MCF 10A (cell line): ENCODE measurements around the gene ADAMTSL3. TPM values are rescaled to one million over a fixed set of nuclear protein-coding genes. Genes with fewer than 3 reads are reported as not detected.

Source experiments
- BruUV-seq: library from RNA; stranded (reverse); fragments of 400-500 nt; replicated peaks from 2 replicates; lab custom pipeline; 2021; lab: Mats Ljungman, UMichigan
- CTCF ChIA-PET: fragments of 300-600 bp; sonication (Branson Sonifier 250); formaldehyde crosslinking; extraction: SDS; loops from one replicate; lab custom pipeline; 2021; ENCODE audit warnings: antibody characterized with exemption, inconsistent platforms; lab: Yijun Ruan, JAX
- POLR2A ChIA-PET: fragments of 300-600, 350-650 bp; sonication (Branson Sonifier 250); formaldehyde crosslinking; extraction: SDS; loops from one replicate; lab custom pipeline; 2020; ENCODE audit warnings: antibody characterized with exemption, inconsistent platforms; lab: Yijun Ruan, JAX
- DNase-seq: peaks from one replicate; pipeline ENCODE4 v3.0.0-alpha.2; 2018; ENCODE audit not compliant: unreplicated experiment
- H3K27ac Mint-ChIP-seq: one replicate; pipeline ENCODE4 v1.8.0; 2022; ENCODE audit warnings: mild to moderate bottlenecking, low read depth, mixed read lengths; ENCODE audit not compliant: unreplicated experiment
- H3K27me3 Mint-ChIP-seq: one replicate; pipeline ENCODE4 v1.8.0; 2022; ENCODE audit warnings: mixed read lengths; ENCODE audit not compliant: insufficient read depth, unreplicated experiment
- H3K36me3 Mint-ChIP-seq: one replicate; pipeline ENCODE4 v1.8.0; 2022; ENCODE audit warnings: mild to moderate bottlenecking, moderate library complexity, mixed read lengths; ENCODE audit not compliant: insufficient read depth, unreplicated experiment
- H3K4me1 Mint-ChIP-seq: one replicate; pipeline ENCODE4 v1.8.0; 2022; ENCODE audit warnings: mixed read lengths; ENCODE audit not compliant: insufficient read depth, unreplicated experiment
- H3K4me3 Mint-ChIP-seq: one replicate; pipeline ENCODE4 v1.8.0; 2022; ENCODE audit warnings: mild to moderate bottlenecking, moderate library complexity, mixed read lengths; ENCODE audit not compliant: unreplicated experiment
- H3K9me3 Mint-ChIP-seq: one replicate; pipeline ENCODE4 v1.8.0; 2022; ENCODE audit warnings: mixed read lengths; ENCODE audit not compliant: unreplicated experiment
- intact Hi-C: fragments of 100-400 bp; cut with micrococcal nuclease; formaldehyde crosslinking; loops from 2 replicates; pipeline ENCODE4 v1.14.1; 2022
- total RNA-seq: library from RNA; stranded (reverse); gene quantifications from 2 replicates; pipeline ENCODE4 v1.2.3, GENCODE V29; 2022
- TF ChIP-seq, protein P1 (sequence below): fragments of 200-600 bp; IDR thresholded peaks from one replicate; pipeline ENCODE4 v1.8.0; 2022; ENCODE audit warnings: antibody characterized with exemption, mild to moderate bottlenecking; ENCODE audit not compliant: unreplicated experiment

Gene ADAMTSL3
- total RNA-seq, 1 experiment from 2014 or later: 1.2 TPM

DNA sequence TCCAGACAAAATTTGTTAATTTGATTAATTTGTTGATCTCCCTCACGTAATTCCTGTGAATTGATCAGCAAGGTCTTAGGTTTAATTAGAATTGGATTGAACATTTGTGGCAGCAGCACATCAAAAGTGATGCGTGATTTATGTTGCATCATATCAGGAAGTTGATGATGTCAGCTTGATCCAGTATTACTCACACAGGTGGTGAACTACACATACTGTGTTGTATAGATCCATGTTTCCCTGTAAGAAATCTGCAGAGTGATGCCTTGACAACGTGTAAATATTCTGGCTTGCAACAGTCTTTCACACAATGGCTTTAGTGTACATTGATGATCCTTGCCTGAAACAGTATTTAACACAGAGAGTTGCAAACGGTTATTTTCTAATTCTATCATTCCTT, 200.4 kb downstream of the ADAMTSL3 start:
- Mint-ChIP-seq H3K27me3 (no peaks in the 10 kb centered on the region), H3K4me1 (peaks cover 38% of the 10 kb centered on the region), H3K4me3 (no peak overlapping the region), H3K27ac (peak overlapping the region; percentile 94), H3K36me3 (no peaks in the 10 kb centered on the region), H3K9me3 (no peaks in the 10 kb centered on the region)
- intact Hi-C loops: no loop called here
- ChIA-PET POLR2A (interaction anchor here (1.2 kb wide), 1 partner anchor 147 kb away, joined by 4 read pairs; no protein-coding TSS in a partner anchor), CTCF (no interaction called here)
- TF ChIP-seq, protein P1, sequence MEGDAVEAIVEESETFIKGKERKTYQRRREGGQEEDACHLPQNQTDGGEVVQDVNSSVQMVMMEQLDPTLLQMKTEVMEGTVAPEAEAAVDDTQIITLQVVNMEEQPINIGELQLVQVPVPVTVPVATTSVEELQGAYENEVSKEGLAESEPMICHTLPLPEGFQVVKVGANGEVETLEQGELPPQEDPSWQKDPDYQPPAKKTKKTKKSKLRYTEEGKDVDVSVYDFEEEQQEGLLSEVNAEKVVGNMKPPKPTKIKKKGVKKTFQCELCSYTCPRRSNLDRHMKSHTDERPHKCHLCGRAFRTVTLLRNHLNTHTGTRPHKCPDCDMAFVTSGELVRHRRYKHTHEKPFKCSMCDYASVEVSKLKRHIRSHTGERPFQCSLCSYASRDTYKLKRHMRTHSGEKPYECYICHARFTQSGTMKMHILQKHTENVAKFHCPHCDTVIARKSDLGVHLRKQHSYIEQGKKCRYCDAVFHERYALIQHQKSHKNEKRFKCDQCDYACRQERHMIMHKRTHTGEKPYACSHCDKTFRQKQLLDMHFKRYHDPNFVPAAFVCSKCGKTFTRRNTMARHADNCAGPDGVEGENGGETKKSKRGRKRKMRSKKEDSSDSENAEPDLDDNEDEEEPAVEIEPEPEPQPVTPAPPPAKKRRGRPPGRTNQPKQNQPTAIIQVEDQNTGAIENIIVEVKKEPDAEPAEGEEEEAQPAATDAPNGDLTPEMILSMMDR: no peak
- peak; percentile 78 for DNase-seq
- no TSS peak for BruUV-seq

DNA sequence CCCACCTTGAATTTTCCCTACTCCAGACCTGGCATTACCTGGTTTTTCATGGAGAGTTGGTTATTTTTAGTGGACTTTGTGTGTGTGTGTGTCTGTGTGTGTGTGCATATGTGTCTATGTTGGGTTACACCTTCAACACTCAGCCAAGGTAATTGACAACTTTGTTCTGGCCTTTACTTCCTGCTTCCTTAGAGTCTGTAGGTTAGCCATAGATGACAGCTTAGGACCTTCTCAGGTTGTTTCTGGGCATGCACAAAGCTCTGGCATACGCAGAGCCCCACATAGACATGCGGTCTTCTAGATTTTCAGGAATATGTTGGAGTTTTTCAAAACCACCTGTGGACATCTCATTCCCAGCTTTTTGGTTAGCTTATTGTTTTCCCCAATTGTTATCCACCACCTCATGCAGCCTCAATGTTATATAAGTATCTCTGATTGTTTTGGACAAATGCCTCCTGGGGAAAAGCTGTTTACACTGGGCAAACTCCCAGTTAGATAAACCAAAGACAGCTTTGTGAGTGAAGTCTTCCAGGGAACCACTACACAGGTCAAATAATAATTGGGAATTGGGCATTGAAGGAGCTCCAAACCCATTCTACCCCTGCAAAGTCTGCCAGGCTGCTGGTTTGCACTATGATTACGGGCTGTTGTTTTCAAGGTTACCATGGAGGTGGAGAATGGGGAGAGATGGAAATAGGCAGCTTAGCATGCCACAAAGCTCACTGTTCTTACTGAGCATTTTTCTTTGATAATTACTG, 201.2 kb downstream of the ADAMTSL3 start:
- intact Hi-C loops: no loop called here
- ChIA-PET CTCF (interaction anchor here (0.6 kb wide), 1 partner anchor 210 kb away, joined by 3 read pairs; no protein-coding TSS in a partner anchor), POLR2A (interaction anchor here (0.7 to 1.5 kb wide), 6 partner anchors 10 to 146 kb away, joined by 3 to 5 read pairs (median 3); no protein-coding TSS in a partner anchor)
- Mint-ChIP-seq H3K4me1 (peaks cover 30% of the 10 kb centered on the region), H3K36me3 (no peaks in the 10 kb centered on the region), H3K27ac (peak overlapping the region; percentile 94), H3K27me3 (no peaks in the 10 kb centered on the region), H3K4me3 (no peak overlapping the region), H3K9me3 (no peaks in the 10 kb centered on the region)
- DNase-seq: no peak
- BruUV-seq: no TSS peak
- TF ChIP-seq, protein P1: no peak

DNA sequence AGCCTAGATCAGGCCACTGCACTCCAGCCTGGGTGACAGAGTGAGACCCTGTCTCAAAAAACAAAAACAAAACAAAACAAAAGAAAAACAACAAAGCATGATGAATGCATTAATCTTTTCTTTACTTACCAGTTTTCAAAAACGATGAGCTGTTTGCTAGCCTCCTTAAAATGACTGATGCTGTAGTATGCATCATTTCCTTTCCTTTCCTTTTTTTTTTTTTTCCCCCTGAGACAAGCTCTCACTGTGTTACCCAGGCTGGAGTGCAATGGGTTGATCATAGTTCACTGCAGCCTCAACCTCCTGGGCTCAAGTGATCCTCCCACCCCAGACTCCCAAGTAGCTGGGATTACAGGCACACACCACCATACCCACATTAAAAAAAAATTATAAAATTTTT, 202.0 kb downstream of the ADAMTSL3 start:
- TF ChIP-seq, protein P1: no peak
- H3K9me3 Mint-ChIP-seq: no peaks in the 10 kb centered on the region
- H3K4me1 Mint-ChIP-seq: peaks cover 22% of the 10 kb centered on the region
- CTCF ChIA-PET: interaction anchor here (0.6 to 0.7 kb wide), 3 partner anchors 12 to 209 kb away, joined by 3 read pairs; no protein-coding TSS in a partner anchor
- no TSS peak for BruUV-seq
- no peaks in the 10 kb centered on the region for H3K27me3 Mint-ChIP-seq
- no peak overlapping the region for H3K4me3 Mint-ChIP-seq
- POLR2A ChIA-PET: interaction anchor here (0.9 to 1.5 kb wide), 2 partner anchors 11 to 53 kb away, joined by 3 to 5 read pairs; no protein-coding TSS in a partner anchor
- H3K27ac Mint-ChIP-seq: no peak overlapping the region
- intact Hi-C loops: no loop called here
- no peaks in the 10 kb centered on the region for H3K36me3 Mint-ChIP-seq
- no peak for DNase-seq

DNA sequence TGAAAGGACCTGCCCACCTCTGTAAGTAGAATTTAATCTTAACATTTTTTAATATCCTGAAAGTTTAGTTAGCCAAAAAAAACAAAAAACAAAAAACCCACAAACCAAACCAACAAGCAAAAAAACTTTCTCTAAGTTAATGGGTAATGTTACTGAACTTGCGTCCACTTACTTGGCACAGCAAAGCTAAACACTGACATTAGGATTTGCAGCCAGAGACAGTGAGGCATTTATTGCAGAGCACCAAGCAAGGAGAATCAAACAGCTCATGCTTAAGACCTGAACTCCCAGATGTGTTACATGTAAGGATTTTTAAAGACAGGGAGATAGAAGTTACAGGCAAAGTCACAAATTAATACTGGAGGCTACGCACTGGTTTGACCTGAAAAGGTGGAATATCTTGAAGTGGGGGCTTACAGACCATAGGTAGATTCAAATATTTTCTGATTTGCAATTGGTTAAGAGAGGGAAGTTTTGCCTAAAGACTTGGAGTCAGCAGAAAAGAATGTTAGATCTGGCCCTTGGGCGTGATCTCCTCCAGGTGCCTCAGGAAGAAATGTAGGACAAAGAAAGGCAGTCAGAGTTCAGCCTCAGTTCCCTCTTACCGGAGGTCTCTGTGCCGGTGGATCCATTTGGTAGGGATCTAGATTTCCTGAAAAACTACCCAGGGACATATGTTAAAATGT, 205.0 kb downstream of the ADAMTSL3 start:
- H3K27me3 Mint-ChIP-seq: no peaks in the 10 kb centered on the region
- ChIA-PET CTCF (interaction anchor here (0.8 kb wide), 1 partner anchor 12 kb away, joined by 3 read pairs; no protein-coding TSS in a partner anchor), POLR2A (interaction anchor here (1.0 kb wide), 1 partner anchor 13 kb away, joined by 4 read pairs; no protein-coding TSS in a partner anchor)
- no peaks in the 10 kb centered on the region for H3K36me3 Mint-ChIP-seq
- no peaks in the 10 kb centered on the region for H3K9me3 Mint-ChIP-seq
- DNase-seq: no peak
- H3K4me3 Mint-ChIP-seq: no peak overlapping the region
- H3K27ac Mint-ChIP-seq: peak overlapping the region; percentile 3
- BruUV-seq: no TSS peak
- peaks cover 15% of the 10 kb centered on the region for H3K4me1 Mint-ChIP-seq
- TF ChIP-seq, protein P1: no peak
- intact Hi-C loops: no loop called here
